Measurements from ENCODE around the gene FCRL2.
A peak's percentile ranks its signal among the peaks of the same experiment; 100 is the strongest.
"Not testable (repeated sequence)": the region's sequence is repeated elsewhere in the genome, so short reads cannot be mapped to it uniquely, and the experiment has no call there.

FCRL2 gene

DNA sequence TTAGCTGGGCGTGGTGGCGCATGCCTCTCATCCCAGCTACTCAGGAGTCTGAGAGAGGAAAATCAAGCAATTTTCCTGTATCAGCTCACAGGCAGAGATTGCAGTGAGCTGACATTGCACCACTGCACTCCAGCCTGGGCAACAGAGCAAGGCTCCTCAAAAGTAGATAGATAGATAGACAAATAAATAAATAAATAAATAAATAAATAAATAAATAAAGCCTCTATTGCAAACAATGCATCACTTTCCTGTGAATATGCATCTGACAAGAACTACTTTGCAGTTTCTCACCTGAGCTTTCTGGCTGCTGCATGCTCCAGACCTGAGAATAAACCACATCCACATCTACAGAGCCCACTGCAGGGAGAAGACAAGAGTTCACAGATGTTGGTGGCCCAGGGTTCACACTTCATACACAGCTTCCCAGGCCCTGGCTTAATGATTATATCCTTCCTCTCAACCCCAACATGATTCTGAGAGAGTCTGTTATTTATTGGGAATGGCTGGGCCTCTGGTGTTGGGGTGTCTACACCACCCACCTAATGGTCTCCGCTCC lies 28.6 kb downstream of the FCRL2 start:
- DNase-seq, result no peak

DNA sequence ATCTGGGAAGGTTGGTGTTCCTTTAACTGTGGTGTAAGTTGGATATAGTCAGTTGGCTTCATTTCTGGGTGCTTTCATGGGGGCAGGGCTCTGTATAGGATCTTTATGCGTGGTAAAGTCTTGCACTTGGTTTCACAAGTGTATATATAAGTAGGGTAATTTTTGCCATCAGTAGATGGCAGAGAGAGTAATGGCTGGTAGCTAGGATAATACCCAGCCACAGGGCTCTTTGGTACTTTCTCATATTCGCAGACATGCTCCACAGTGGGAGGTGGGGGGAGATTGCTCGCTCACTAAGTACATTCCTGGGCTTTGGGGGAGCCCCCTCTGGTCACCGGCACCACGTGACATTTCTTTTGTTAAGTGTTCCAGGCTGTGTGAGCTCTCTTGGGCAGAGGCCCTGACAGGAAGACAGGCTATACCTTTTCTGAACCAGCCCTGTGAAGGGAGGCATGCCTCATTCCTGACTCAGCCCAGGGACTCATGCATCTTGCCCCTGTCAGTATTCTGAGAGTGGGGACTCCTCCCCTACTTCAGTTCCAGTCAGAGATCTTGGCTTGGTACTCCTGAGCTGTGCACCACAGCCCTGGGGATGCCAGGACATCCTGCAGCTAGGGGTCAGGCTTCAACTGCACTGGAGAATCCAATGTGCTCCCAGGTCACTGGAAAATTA lies 37.6 kb downstream of the FCRL2 start:
- no peak for DNase-seq

DNA sequence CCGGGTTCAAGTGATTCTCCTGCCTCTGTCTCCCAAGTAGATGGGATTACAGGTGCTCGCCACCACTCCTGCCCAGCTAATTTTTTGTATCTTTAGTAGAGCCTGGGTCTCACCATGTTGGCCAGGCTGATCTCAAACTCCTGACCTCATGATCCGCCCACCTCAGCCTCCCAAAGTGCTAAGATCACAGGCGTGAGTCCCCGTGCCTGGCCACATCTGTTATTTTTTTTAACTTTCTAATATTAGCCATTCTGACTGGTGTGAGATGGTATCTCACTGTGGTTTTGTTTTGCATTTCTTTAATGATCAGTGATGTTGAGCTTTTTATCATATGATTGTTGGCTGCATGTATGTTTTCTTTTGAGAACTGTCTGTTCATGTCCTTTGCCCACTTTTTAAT lies 40.9 kb downstream of the FCRL2 start:
- DNase-seq, result not testable (repeated sequence)

DNA sequence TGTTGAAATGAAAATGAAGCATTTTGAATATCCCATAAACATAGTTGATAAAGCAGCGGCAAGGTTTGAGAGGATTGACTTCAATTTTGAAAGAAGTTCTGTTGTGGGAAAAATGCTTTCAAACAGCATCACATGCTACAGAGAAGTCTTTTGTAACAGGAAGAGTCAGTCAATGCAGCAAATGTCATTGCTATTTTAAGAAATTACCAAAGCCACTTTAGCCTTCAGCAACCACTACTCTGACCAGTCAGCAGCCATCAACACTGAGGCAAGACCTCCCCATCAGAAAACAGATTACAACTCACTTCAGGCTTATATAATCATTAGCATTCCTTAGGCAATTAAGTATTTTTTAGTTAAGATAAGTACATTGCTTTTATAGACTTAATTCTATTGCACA lies 42.6 kb downstream of the FCRL2 start:
- peak; percentile 87 to 93 for DNase-seq

DNA sequence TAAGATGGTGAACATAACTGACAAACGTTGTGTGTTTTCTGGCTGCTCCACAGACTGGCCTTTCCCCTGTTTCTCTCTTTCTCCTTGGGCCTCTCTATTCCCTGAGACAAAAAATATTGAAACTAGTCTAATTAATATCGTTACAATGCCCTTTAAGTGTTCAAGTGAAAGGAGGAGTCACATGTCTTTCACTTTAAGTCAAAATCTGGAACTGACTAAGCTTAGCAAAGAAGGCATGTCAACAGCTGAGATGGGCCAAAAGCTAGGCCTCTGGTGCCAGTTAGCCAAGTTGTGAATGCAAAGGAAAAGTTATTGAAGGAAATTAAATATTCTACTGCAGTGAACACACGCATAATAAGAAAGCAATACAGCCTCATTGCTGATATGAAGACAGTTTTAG lies 44.2 kb downstream of the FCRL2 start:
- DNase-seq, result no peak

DNA sequence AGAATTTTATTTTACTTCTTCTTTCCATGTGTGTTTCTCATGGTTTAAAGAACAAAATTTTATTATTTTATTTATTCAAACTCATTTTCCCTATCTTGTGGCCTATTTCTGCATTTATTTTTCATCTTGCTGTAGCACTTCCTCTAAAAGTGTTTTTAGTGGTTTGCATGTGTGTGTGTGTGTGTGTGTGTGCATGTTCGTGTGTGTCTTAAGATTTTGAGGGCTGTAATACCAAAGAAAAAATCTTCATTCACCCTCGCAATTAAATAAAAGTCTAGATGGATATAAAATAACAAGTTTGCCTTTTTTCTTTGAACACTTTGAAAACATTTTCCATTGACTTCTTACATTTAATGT lies 51.7 kb downstream of the FCRL2 start:
- peak; percentile 36 to 47 for DNase-seq

DNA sequence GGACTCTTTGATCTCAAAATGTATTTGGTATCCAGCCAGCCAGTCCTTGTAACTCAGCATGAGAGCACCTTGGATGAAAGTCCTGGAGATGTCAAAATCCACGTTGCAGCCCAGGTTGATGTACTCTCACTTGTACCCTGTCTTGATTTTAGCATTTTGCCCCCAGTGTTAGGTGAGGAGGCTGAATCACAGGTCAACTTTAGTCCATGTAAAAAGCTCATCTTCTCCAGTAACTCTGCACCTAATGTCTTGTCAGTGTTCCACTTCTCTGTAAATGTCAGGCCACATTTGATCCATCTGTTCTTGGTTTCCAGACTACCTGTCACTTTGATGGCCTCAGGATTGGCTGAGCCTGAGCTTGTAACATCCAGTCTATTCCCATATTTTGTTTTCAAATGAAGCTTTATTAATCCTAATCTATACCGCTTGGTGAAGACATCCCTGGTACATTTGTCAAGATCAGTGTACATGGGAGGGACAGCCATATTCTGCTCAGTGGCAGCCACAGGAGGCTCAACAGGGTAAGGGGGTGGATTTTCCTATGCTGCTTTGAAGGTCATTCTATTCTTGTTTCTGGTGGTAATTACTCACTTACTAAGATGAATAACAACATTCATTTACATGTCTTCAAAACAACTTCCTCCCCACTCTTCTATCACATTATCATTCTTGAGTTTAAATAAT lies 52.3 kb downstream of the FCRL2 start:
- no peak for DNase-seq

DNA sequence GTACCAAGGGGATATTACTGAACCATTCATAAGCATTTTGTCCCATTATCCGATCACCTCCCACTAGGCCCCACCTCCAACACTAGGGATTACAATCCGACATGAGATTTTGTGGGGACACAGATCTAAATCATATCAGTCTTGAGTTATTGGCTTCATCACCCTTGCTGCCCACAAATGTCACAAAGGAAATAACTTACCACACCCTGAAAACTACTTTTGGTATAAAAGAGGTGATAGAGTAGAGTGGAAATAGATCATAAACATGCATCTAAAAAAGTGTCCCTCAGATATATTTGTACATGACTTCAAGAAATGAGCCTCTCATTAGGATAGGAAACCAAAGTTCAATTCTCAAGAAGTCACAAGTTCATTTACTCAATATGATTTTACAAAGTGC lies 53.8 kb downstream of the FCRL2 start:
- DNase-seq, result no peak

DNA sequence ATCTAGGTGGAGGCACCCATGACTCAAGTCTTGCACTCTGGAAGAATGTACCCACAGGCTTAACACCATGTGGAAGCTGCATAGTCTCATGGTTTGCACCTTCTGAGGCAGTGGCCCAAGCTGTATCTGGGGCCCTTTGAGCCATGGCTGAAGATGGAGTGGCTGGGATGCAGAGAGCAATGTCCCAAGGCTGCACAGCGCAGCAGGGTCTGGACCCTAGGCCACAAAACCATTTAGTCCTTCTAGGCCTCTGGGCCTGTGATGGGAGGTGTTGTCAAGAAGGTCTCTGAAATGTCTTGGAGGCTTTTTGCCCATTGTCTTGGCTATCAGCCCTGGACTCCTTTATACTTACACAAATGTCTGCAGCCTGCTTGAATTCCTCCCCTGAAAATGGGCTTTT lies 54.9 kb downstream of the FCRL2 start:
- no peak for DNase-seq

DNA sequence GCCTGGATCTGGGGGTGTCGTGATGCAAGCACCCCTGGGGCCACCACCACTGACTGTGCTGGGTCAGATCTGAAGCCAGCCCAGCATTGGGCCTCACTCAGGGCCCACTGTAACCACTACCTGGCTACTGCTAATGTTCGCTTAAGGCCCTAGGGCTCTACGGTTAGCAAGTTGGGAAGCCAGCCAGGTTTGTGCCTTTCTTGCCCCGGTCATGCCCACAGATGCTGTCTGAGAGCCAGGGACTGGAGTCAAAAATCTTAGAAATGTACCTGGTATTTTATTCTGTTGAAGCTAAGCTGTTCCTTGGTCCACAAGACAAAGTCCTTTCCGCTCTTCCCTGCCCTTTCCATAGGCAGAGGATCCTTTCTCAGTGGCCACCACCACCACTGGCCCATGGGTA lies 61.2 kb downstream of the FCRL2 start:
- DNase-seq, result no peak

DNA sequence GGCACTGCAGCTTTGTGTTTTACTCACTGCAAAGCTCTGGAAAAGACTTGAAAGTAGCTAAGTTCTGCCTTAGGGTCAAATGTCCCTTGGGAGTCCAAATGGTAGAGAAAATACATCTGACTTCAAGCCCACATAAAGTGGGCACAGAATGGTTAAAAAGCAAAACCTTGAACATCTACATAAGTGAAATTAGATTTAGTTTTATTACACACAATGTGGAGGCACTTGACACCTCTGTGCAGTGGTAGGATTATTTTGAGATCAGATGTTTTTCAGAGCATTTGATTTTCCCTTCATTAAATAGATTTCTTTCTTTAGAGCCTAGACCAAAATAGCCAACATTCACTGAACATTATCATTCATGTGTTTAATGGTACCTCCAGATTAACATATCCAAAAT lies 65.1 kb downstream of the FCRL2 start:
- DNase-seq, result no peak

DNA sequence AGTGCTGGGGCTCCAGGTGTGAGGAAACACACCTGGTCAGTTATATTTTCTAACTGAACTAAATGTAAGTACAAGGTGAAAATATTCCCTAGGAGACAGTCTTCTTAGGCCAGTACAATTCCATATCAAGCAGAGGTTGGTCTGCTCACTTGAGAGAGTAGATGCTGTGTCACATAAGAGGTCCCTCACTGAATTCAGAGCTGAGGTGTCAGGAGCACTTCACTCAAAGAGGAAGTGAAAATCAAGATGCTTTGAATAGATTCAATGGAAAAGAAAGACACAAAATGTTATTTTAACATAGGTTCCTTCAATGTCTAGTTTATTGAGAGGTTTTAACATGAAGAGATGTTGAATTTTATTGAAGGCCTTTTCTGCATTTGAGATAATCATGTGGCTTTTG lies 72.1 kb downstream of the FCRL2 start:
- DNase-seq, result no peak

DNA sequence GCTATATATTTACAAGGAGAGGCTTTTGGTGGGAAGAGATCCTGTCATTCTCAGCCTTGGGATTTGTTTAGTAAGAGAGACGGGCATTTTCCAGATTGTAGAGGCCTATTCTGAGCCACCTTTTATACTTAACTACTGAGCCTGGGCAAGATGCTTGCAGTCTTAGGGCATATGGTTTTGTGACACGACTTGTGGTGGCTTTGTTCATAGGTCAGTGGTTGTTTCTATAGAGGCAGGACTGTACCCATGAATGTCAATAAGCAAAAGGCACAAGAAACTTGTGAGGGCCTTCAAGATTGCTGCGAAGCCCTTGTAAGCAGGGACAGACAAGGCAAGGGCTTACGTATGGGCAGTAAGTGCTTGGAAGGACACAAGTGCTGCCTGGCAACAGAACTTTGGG lies 73.0 kb downstream of the FCRL2 start:
- DNase-seq, result no peak

DNA sequence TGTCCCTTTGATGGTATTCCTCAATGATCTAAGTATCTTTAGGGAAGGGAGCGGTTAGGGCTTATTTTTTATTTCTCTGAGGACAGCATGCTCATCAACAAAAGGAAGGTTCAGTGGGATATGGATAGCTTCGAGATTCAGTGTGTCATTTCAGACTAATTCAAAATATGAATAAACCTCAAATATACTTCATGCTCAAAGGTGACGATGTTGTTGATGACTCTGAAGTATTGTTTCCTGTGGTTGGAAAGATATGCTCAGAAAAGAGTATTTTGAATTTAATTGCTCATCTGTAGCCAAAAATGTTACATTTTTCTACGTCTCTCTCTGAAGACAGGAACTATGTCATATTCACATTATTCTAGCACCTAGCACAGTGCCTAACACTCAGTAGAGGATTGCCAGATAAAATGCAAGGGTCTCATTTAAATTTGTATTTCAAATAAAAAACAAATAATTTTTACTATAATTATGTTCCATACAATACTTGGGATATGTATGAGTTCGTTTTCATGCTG lies 74.6 kb downstream of the FCRL2 start:
- DNase-seq, result no peak

DNA sequence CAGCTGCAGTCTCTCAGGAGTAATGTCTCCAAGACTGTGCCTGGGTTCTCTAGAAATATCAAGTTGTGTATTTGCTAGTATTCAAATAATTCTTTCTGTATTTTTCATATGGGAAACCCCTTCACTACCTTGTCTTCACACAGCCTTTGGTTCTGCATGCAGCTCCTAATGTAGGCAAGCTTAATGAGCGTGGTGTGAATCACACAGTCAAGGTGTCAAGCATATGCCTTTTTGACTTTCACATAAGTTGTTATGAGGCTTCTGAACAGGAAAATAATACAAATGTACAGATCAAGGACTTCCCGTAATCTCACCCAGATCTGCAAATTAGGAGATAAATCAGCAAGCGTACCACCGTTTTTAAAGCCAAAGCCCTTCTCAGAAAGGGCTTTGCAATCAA lies 76.2 kb downstream of the FCRL2 start, which contains the start of gene FCRL3:
Gene FCRL3 (minus strand): TSS at position 38 of the 400 bp plus-strand sequence. CDS start 280 bp downstream, outside the sequence.
- no peak for DNase-seq

DNA sequence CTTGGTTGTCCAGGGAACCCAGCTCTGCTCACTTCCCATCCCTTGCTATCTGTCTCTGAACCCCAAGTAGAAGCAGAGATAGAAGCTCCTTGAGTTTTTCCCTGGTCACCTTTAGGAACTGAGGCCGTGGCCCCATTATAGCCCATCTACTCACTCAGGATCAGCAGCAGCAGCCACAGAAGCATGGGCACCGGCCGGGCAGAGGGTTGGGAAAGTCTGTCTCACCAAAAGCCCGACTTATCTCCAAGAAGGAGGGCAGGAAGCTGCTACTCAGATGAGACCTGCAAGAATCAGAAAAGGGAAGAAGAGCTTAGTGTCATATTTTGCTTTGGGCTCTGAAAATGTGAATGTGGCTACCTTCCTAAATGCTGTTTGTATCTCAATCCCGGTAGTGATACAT lies 76.6 kb downstream of the FCRL2 start:
- no peak for DNase-seq

DNA sequence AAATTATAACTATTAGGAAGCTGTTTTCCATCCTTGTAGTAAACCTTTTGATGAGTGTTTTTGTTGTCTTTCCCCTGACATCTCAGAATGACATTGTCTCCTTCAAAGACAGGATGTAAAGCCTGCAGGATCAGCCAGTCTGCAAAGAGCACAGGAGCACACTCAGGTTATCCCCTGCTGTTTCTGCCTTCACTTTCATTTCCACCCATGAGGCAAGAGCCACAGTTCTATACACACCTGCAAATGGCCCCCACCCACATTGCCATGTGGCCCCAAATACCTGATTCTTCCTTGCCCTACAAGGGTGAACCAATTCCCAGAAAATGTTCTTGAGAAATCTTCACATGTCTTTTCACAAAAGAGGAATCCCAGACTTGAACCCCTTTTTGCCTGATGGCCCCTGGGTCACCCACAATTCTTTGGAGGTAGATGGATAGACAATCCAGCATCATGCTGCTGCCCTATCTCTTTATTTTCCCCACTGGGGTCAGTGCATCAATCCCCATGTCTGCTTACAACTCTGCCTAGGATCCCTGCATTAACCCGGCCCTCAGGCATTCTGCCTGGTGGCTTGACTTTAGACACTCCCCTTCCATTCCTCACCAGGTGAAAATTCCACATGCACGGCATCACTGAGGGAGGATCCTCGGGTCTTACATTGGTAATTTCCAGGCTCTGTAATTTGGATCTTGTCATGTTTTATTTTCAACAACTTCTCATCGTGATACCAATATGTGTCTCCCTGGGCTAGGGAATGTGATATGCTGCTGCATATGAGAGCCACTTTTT lies 79.0 kb downstream of the FCRL2 start:
- no peak for DNase-seq

DNA sequence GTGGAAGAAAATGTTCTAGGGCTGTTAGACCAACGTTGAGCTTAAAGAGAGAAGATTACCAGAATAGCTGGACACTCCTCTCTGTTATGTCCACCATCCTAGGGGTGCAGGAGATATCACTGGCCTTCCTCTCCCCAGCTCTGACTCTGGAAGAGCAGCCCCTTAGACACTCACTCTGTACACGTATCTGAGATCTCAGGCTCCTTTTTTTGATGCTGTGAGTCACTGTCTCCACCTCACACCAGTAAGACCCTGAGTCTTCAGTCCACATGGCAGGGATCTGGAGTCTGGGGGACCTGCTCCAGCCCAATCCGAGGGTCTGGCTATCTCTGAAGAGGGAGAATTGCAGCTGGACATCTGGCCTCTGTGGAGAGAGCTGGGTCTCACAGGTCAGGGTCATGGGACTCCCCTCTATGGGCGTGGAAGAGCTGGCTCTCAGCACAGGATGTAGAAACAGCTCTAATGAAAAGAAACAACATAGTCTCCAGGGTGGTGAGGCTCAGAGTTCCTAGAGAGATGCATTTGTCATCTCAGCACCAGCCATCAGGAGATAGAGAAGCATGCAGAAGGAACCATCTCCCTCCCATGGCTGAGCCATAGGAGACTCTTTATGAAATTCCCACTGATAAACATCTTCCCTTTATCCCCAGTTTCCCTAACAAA lies 79.8 kb downstream of the FCRL2 start:
- DNase-seq, result no peak
